ENCODE measurements around the gene GNA14. TPM values are rescaled to one million over a fixed set of nuclear protein-coding genes. Genes with fewer than 3 reads are reported as not detected.

GNA14 gene
- total RNA-seq, 1 experiment from 2014 or later: not detected

DNA sequence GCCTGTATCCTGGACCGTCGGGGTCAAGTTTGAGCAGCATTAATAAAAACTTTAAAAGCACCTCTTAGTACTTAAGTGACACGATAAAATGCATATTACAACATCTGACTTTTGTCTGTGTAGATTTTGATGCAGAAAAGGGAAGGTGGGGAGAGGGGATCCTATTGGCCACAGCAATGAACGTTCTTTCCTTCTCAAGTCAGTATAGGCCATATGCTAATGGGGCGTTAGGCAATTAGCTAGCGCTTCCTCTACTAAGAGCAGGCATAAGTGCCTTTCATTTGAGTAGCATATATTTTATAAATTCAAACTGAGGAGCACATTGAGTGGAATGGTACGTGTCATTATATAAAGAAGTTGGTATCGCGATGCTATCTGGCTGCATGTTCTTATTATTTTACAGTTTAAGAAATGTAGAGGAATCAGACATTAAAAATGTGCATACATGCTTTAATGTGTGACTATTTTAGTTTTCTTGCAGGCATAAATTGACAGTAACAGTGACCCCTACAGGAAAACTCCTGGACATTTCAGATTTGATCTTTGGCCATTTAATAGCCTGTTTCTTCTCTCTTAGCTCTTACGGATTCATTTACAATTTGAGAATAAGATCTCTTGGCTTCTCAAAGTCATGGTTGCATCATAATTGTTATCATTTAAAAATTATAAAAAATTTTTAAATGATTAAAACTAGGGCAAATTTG, 1.1 kb upstream of the GNA14 start:
- no peak overlapping the region for H3K27ac Mint-ChIP-seq (ENCODE audit: low read depth, unreplicated experiment)
- H3K4me1 Mint-ChIP-seq (ENCODE audit: insufficient read depth, unreplicated experiment): no peaks in the 10 kb centered on the region
- H3K36me3 Mint-ChIP-seq (ENCODE audit: insufficient read depth, unreplicated experiment): no peaks in the 10 kb centered on the region
- peak; percentile 18 for DNase-seq (ENCODE audit: unreplicated experiment)
- H3K27me3 Mint-ChIP-seq (ENCODE audit: insufficient read depth, unreplicated experiment): no peaks in the 10 kb centered on the region
- ChIA-PET CTCF (interaction anchor here (0.6 to 2.2 kb wide), 7 partner anchors 9 to 736 kb away, joined by 3 to 5 read pairs (median 3); no protein-coding TSS in a partner anchor), POLR2A (no interaction called here)
- no peaks in the 10 kb centered on the region for H3K9me3 Mint-ChIP-seq (ENCODE audit: unreplicated experiment)
- H3K4me3 Mint-ChIP-seq (ENCODE audit: unreplicated experiment): no peak overlapping the region
- intact Hi-C loops (cut with micrococcal nuclease): loop anchor here (1.0 kb wide), 1 partner anchor 191 kb away; no protein-coding TSS in a partner anchor
- BruUV-seq (replicated peaks): no TSS peak
- TF ChIP-seq CTCF (IDR thresholded peaks at IDR 0.05; ENCODE audit: unreplicated experiment): peak; percentile 33

GRCh38 chr9:77647267-77648233, 572 bp downstream of the GNA14 start:
- intact Hi-C loops (cut with micrococcal nuclease): no loop called here
- no peak for DNase-seq (ENCODE audit: unreplicated experiment)
- H3K27ac Mint-ChIP-seq (ENCODE audit: low read depth, unreplicated experiment): no peak overlapping the region
- CTCF ChIA-PET: interaction anchor here (0.6 kb wide), 1 partner anchor 214 kb away, joined by 3 read pairs; no protein-coding TSS in a partner anchor
- no peaks in the 10 kb centered on the region for H3K9me3 Mint-ChIP-seq (ENCODE audit: unreplicated experiment)
- no peak overlapping the region for H3K4me3 Mint-ChIP-seq (ENCODE audit: unreplicated experiment)
- H3K36me3 Mint-ChIP-seq (ENCODE audit: insufficient read depth, unreplicated experiment): no peaks in the 10 kb centered on the region
- H3K4me1 Mint-ChIP-seq (ENCODE audit: insufficient read depth, unreplicated experiment): no peaks in the 10 kb centered on the region
- peaks cover 8% of the 10 kb centered on the region for H3K27me3 Mint-ChIP-seq (ENCODE audit: insufficient read depth, unreplicated experiment)
- POLR2A ChIA-PET: no interaction called here
- TF ChIP-seq CTCF (IDR thresholded peaks at IDR 0.05; ENCODE audit: unreplicated experiment): no peak
- no TSS peak for BruUV-seq (replicated peaks)

GRCh38 chr9:77643871-77644270, 4.3 kb downstream of the GNA14 start:
- ChIA-PET CTCF (no interaction called here), POLR2A (no interaction called here)
- Mint-ChIP-seq H3K4me3 (ENCODE audit: unreplicated experiment) (no peak overlapping the region), H3K27me3 (ENCODE audit: insufficient read depth, unreplicated experiment) (peaks cover 38% of the 10 kb centered on the region), H3K4me1 (ENCODE audit: insufficient read depth, unreplicated experiment) (no peaks in the 10 kb centered on the region), H3K27ac (ENCODE audit: low read depth, unreplicated experiment) (no peak overlapping the region), H3K9me3 (ENCODE audit: unreplicated experiment) (no peaks in the 10 kb centered on the region), H3K36me3 (ENCODE audit: insufficient read depth, unreplicated experiment) (no peaks in the 10 kb centered on the region)
- no peak for TF ChIP-seq CTCF (IDR thresholded peaks at IDR 0.05; ENCODE audit: unreplicated experiment)
- no TSS peak for BruUV-seq (replicated peaks)
- DNase-seq (ENCODE audit: unreplicated experiment): no peak
- intact Hi-C loops (cut with micrococcal nuclease): no loop called here

All from MCF 10A (cell line).